Measurements from ENCODE around the gene NPHP4.

DNA sequence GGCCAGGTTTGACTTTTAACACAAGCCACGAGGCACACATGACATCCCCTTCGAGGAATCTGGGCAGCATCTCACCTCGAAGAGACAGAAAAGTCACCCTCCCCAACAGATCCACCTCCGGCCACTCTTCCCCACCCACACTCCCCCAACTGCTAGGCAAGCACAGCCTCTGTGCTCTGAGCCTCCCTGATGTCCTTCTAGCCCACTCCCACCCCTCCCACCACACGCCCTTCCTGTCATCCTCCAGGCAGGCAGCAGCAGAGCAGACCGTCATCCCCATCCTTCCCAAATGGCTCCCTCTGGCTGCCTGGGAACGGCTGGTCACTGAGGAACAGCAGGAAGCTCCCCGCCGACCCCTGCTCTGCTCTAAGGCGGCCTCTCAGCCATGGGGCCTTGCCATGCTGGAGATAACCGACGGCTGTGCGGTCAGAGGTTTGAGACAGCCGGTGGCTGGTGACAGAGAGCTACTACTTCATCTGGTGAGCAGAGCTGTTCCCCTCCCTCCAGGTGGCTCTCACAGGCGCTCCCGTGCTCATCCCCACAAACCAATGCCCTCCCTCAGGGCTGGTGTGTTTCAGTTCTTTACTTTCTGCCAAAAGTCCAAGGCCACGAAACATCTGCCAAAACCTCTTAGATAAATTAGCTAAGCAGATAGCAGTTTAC is 25.6 kb downstream of the NPHP4 start:
- TF ChIP-seq EZH2phosphoT487 (IDR thresholded peaks at IDR 0.05; ENCODE audit: borderline replicate concordance, low read depth, low read length) = no peak
- TF ChIP-seq, protein P1, sequence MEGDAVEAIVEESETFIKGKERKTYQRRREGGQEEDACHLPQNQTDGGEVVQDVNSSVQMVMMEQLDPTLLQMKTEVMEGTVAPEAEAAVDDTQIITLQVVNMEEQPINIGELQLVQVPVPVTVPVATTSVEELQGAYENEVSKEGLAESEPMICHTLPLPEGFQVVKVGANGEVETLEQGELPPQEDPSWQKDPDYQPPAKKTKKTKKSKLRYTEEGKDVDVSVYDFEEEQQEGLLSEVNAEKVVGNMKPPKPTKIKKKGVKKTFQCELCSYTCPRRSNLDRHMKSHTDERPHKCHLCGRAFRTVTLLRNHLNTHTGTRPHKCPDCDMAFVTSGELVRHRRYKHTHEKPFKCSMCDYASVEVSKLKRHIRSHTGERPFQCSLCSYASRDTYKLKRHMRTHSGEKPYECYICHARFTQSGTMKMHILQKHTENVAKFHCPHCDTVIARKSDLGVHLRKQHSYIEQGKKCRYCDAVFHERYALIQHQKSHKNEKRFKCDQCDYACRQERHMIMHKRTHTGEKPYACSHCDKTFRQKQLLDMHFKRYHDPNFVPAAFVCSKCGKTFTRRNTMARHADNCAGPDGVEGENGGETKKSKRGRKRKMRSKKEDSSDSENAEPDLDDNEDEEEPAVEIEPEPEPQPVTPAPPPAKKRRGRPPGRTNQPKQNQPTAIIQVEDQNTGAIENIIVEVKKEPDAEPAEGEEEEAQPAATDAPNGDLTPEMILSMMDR (conservative IDR thresholded peaks at IDR 0.05; ENCODE audit: low read length) = no peak
